Activated CD8-positive, alpha-beta memory T cell treated with anti-CD3 and anti-CD28 coated beads, Interleukin-2, amount 50 U/mL, for 48 hours (primary cell): ENCODE measurements around the gene LTN1.
"Not testable (repeated sequence)": the region's sequence is repeated elsewhere in the genome, so short reads cannot be mapped to it uniquely, and the experiment has no call there.

Experiments used
- DNase-seq: peaks from one replicate; pipeline ENCODE4 v3.0.0-alpha.2; 2020

The LTN1 gene

DNA sequence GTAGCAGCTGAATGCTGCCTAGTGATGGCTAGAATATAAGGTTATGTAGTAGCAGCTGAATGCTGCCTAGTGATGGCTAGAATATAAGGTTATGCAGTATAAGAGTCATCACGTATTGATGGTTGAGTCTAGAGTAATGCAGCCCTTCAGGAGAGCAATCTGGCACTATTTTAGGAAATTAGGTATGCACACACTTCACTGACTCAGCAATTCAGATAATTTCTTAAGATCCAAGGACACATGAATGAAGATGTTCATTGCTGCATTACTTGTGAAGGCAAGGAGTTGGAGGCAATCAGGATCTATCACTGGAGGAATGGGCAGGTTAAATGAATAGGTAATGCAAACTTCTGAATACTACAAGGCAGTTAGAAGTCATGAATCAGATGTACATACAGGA is 13.6 kb downstream of the LTN1 start:
- no peak for DNase-seq

DNA sequence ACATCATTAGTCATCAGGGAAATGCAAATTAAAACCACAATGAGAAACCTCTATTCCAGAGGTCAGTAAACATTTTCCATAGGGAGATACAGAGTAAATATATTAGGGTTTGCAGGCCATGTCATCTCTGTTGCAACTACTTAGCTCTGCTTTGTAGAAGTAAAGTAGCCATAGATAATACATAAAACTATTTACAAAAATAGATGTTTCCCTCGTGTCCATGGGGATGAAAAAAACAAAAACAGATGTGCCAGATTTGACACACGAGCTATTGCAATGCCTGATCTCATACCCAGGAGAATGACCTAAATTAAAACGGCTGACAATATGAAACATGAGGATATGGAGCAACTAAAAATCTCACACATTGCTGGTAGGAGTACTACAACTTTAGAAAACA is 17.3 kb downstream of the LTN1 start:
- no peak for DNase-seq

DNA sequence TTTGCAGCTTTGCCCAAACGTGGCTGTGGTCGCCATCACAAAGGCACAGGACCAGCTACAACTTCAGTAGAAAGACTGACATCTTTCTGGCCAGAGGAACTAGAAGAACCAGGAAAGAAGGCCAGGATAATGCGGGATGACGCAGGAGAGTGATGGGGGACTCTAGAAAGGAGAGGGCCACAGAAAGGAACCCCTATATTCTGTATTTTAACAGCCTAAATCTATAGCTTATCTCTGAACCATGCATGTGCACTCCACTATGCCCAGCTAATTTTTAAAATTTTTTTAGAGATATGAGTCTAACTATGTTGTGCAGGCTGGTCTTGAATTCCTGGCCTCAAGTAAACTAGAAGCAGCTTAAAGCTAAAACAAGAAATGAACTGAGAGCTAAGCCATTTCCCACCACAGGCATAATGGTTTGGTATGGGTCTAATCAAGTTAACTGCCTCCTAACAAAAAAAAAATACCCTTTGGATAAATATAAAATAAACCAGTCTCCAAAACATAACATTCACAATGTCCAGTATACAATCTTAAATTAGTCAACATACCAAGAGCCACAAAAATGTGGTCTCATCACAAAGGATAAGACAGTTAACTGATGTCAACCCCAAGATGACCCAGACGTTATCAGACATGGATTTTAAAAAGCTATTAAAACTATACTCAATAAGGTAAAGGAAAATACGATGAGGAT is 18.0 kb downstream of the LTN1 start:
- no peak for DNase-seq

DNA sequence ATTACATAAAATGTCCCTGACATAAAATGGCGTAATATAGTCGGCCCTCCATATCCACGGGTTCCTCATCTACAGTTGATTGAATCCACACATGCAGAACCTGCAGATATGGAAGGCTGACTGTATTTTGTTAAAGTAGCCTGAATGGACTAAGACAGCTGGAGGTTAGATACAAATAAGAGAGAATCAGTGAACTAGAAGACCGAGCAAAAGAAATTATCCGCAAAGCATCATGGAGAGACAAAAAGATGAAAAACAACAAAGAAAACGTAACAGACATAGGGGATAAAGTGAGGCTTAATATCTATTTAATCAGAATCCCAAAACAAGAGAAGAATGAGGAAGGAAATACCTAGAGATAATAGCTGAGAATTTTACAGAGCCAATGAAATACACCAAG is 20.3 kb downstream of the LTN1 start:
- no peak for DNase-seq

DNA sequence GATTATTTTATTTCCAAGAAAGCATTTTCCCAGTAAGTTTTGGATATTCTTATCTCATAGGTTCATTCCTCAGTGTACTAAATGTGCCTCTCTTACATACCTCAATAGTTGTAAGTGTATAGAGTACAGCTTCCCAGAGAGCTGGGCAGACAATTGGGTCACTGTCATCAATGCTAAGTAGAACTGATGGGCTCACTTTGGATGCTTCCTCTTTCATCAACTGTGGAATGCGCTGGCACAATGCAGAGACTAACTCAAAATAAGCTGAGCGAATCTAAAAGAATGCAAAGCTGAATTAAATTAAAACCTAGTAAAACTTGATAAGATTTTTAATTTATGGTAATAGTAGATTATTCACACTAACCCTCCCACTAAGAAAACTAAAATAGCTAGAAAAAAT is 21.5 kb downstream of the LTN1 start:
- DNase-seq: no peak

DNA sequence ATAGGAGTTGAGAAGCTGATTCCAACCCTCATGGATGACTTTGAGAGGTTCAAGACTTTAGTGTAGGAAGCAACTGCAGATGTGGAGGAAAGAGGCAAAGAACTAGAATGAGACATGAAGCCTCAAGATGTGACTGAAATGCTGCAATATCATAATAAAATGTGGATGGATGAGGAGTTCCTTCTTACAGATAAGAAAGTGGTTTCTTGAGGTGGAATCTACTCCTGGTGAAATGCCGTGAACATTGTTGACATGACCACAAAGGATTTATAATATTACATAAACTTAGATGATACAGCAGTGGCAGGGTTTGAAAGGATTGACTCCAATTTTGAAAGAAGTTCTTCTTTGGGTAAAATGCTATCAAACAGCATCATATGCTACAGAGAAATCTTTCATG is 28.8 kb downstream of the LTN1 start:
- no peak for DNase-seq

DNA sequence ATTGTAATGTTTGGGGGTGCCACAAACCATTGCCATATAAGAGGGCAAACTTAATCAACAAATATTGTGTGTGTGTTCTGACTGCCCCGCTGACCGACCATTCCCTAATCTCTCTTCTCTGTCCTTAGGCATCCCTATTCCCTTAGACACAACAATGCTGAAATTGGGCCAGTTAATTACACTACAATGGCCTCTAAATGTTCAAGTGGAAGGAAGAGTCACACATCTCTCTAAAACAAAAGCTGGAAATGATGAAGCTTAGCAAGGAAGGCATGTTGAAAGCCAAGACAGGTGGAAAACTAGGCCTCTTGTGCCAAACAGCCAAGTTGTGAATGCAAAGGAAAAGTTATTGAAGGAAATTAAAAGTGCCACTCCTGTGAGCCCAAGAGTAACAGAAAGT is 30.2 kb downstream of the LTN1 start:
- DNase-seq: no peak

DNA sequence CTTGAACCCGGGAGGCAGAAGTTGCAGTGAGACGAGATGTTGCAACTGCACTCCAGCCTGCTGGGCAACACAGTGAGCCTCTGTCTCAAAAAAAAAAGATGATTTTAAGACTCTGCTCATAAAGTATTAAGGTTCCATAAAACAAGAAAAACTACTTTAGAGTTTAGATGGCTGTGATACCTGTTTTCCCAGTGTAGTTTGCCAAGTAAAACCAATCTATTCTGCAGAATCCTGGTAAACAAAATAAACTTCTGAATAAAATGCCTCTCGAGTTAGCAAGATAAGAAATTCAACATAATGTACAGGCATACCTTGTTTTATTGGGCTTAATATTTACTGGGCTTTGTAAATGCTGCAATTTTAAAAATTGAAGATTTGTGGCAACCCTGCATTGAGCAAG is 30.8 kb downstream of the LTN1 start:
- DNase-seq: no peak

DNA sequence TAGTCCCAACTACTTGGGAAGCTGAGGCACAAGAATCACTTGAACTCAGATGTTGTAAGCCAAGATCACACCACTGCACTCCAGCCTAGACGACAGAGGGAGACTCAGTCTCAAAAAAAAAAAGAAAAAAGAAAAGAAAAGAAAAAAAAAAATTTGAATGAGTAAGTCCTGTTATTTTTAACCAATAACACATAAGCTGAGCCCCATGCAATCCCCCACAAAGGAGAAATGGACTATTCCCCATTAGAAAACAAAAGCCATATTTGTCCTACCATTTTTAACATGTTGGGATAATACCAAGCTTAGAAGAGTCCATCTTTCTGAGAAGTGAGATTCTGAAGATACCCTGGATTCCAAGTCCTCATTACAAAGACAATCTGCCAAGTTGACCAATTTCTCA is 32.4 kb downstream of the LTN1 start:
- DNase-seq: no peak

DNA sequence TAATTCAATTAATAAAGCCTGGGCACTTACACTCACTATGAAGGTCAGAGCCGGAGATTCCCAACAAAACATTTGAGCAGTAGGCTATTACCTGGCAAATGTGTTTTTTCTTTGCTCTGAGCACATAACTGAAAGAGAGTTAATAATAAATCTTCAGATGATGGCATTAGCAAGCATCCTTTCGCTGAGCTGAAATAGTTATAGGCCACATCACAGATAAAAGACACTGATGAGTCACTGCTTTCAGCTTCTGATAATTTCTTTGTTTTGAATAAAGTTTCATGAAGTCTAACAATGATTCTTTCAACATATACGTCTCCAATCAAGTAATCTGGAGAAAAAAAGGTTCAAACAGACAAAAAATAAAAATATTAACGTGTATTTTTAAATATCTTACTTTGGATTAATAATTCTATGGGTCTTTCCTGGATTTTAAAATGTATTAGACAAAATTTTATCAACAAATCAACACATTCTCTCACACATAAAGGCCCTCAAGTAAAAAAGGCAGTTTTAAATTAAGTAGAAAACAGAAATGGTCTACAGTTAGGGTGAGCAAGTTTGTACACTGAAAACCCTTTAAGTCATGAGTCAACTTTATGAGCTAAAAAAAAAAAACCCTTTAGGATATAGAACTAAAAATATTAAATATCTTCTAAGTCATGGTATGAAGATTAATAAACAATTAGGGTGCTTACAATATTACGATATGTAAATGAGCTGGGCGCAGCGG is 33.1 kb downstream of the LTN1 start:
- DNase-seq: no peak

DNA sequence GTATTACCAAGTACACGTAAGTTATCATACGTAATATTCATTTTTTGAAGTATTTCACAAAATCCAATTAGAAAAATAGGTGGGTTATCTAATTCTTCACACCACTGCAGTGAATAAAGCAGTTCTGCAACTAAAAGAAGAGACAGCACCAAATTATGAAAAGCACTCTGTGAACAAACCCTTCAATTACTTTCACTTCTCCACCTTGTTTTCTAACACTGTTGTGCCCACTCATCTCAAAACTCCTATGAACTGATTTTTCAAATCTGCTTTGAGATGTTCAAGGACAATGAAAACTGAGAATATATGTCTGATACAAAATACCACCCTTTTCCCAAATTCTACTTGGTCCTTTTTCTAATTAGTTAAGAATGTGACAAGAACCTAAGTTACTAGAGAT is 39.4 kb downstream of the LTN1 start:
- DNase-seq: no peak

DNA sequence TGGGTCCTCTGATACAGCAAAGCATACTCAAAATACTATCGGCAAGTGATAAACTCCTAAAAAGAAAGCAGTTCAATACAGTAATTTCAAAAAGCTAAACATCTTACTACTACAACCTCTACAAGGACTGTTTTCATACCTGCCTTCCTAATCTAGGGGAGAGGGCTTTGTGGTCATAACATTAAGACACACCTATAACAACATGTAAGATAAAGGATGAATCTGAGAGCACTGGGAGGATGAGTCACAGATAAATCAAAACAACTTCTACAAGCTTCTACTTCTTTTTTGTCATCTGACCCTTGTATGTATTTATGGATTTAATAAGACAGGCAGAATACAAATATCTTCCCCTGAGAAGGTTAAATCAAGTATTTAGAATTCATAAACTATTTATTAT is 40.0 kb downstream of the LTN1 start:
- DNase-seq: no peak

DNA sequence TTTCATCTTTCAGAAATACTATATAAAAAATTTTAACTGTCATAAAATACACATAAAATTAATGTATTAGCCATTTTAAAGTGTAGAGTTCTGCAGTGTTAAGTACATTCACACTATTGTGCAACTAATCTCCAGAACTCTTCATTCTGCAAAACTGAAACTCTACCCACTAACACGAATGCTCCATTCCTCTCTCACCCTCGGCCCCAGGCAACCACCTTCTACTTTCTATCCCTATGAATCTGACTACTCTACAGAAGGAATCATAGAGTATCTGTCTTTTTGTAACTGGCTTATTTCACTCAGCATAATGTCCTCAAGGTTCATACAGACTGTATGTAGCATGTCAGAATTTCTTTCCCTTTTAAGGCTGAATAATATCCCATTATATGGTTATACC is 43.4 kb downstream of the LTN1 start:
- no peak for DNase-seq

DNA sequence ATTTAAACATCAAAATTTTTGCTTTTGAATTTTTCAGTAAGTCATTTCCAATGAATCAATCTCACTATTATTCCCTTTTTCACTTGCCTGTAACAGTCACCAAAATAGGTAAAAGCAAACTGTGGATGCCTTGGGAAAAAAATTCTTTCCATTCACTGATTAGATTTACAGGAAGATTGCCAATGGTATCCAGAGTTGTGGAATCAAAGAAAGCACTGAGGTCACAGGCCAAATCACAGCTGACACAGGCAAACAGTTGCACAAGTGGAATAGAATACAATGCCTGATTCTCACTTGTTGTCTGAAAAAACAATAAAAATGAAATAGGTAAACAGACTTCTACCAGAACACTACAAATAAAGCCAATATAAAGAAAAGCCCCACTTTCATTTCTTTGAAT is 48.4 kb downstream of the LTN1 start:
- no peak for DNase-seq

DNA sequence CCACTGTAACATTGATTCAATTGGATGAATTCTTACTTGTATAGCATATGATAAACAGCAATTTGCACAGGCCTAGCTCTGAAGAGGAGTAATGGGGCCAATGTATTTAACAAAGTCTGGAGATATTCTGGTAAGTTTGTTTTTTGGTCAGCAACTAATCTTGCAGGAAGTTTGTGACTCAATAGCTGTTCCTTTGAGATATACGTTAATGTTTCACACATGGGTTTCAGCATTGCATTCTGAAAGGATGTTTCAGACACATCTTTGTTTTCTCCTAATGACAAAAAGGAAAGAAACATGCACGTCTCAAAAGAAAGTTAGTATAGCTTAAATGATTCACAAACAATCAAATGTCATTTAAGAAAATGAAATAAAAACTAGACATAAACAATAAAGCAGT is 49.0 kb downstream of the LTN1 start:
- no peak for DNase-seq

DNA sequence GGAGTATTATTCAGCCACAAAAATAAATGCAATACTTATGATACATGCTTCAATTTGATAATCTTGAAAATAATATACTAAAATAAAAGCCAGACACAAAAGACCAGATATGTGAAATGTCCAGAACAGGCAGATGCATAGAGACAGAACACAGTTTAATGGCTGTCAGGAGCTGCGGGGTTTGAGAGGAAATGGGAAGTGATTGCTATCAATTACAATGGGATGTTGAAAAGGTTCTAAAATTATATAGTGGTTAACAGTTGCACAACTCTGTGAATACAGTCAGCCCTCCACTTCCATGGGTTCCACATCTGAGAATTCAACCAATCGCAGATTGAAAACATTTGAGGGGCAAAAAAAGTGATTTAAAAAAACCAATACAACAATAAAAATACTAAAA is 54.0 kb downstream of the LTN1 start:
- DNase-seq: no peak

DNA sequence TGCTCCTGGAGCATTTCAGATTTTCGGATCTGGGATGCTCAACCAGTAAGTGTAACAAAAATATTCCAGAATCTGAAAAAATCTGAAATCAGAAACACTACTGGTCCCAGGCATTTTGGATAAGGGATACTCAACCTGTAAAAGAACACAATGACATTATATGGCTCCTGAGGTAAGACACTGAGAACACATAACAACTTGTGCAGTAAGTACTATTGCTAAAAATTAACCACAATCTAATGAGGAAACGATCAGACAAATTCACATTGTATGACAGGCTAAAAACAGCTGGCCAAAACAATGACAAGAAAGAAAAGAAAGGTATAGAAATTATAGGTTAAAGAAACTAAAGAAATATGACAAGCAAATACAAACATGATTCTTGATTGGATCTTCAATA is 54.9 kb downstream of the LTN1 start:
- DNase-seq: no peak

DNA sequence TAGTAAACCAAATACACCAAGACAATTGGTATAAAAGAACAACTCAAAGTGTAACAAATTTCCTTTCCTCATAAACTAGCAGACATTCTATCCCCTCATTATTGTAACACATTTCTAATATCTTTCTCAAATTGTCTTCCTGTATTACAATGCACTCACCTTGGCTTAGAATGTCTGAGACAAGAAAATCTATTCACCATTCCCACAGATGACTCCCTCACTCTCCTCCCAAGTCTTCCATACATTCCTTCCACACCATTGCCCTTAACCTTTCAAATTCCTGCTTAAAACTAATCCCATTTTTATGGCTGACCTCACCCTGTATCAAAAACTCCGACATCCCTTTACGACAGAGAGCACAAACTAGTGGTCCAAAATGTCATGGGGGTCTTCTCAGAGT is 56.0 kb downstream of the LTN1 start:
- DNase-seq: no peak

DNA sequence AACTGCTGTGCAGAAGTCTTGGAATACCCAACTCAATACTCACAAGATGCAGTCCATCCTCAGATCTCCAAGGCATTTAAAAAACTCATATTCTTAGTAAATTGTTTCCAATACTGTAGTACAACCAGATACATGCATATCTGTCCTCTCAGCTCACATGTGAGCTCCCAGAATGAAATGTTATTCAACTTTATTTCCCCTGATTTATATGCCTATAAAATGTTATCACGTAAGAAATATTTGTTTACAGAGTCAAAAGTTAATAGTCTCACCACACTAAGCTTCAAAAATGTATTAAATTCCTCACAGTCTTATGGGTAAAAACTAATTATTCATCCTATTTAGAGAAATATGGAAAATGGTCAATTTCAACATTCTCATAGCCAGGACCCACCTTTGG is 56.6 kb downstream of the LTN1 start:
- no peak for DNase-seq

DNA sequence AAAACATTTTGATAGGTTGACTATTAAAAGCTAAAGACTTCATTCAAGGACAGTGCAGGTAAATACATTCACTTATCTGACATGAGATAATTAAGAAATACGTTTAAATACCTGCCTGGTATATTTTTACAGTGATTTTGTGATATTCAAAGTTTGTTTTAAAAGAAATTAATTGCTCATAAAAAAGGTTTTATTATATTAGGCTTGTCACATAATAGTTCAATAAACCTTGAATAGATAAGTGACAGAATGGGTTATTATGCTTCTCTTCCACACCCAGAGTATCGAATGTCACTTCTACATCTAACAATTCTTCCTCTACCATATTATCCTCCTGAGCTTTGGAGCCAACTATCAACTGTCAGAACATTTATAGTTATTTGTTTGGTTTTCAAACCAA is 60.0 kb downstream of the LTN1 start:
- no peak for DNase-seq

DNA sequence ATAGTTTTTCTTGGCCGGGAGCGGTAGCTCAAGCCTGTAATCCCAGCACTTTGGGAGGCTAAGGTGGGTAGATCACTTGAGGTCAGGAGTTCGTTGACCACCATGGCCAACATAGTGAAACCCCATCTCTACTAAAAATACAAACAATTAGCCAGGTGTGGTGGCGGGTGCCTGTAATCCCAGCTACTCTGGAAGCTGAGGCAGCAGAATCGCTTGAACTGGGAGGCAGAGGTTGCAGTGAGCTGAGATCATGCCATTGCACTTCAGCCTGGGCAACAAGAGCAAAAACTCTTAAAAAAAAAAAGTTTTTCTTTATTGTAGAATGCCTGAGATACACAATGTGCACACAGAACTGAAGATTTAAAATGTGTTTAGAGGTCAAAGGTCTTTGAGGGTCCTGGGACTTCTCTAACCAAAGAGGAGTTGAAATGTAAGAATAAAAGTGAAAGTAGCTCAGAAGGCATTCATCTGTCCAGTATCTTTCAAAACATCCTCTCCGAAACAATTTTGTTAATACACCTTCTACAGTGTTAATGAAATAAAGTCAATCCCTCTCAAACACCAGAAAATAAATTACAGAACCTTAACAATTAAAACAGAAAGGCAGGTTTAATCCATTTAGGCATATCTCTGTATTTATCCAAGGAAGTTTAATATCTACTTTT is 60.8 kb downstream of the LTN1 start:
- DNase-seq: not testable (repeated sequence)

DNA sequence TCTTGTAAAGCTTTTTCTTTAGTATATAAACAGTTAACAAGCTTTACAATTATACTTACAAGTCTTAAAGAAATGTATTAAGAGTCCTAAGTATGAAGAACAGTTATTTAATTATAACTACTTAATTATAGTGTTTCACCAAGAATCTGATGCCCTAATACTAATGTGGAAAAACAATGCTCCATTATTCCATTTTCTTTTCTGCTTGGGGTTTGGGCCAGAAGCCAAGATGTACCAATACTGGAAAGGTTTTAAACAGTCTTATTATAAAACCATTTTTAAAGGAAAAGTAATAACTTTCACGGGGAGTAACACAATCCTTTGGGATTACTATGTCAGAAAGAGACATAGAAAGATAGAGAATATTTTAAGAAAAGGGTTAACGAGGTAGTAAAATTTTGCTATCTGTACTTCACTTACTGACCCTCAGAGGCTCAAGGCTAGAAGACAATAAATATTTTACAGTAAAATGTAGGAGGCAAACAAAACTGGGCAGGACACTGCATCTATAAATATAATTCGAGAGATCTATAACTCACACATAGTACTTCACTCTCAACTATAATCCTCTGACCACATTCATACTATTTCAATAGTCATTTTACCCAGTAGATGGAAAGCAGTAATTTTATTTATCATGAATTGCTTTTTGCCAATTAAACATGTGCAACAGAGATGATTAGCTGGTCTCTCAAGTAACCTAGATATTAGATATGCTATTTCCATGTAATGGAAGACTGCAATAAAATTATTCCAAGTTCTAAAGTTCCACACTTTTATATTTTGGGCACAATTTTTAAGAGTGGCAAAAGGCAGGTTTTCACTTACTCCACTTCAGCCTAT is 63.9 kb downstream of the LTN1 start:
- DNase-seq: no peak

DNA sequence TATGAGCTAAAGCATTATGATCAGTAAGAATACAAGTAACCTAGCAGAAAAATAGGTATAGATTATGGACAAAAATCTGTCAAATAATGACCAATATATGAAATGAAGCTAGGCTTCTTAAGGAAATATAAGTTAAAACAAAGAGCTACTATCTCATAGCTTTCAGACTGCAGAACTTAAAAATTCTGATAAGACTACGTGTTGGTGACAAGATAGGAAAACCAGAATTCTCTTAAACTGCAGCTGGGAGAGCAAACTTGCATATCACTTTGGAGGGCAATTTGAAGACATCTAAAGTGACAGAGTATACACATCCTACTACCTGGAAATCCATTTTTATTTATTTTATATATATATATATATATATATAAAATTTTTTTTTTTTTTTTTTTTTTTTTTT is 65.5 kb downstream of the LTN1 start:
- no peak for DNase-seq
